AG09319 (cell line): ENCODE measurements around the gene CEP162.
"Not testable (repeated sequence)": the region's sequence is repeated elsewhere in the genome, so short reads cannot be mapped to it uniquely, and the experiment has no call there.

Experiments used
- DNase-seq: peaks from one replicate; pipeline ENCODE4 v3.0.0-alpha.2; 2010; ENCODE audit warnings: low read depth; ENCODE audit errors: extremely low read depth
- CTCF ChIP-seq: IDR thresholded peaks from 2 replicates; pipeline ENCODE4 v1.5.1; 2011; ENCODE audit warnings: low read depth, mild to moderate bottlenecking, inconsistent platforms, low read length, moderate library complexity

CEP162 gene

DNA sequence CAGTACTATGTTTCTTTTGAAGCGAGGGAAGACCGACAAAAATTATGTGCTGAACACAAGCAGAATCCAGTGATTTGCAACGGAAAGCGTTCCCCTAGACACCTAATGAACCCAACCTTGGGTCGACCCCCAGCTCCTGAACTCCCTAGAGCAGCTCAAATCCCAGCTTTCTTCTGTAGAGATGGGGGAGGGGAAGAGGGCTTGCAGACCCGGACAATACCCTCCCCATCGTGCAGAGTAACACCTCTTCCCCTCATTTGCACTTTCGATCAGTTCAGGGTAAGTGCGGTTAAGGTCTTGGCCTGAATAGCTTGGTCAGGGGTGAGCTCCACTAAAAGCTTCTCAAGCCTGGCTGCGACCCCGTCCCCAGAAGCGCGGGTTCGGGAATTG is 404 bp downstream of the CEP162 start:
- no peak for TF ChIP-seq CTCF

DNA sequence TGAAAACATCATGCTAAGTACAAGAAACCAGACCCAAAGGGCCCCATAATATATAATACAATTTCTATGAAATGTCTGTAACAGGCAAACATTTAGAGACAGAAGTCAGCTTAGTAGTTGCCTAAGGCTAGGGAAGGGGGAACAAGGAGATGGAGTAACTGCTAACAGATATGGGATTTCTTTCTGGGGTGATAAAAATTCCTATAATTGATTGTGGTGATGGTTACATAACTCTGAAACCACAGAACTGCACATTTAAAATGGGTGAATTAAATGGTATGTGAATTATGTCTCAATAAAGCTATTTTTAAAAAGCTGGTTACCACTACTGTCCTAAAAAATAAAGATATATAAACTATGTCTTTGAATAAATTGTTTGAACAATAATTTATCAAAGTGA is 3.2 kb downstream of the CEP162 start:
- no peak for DNase-seq

More for the DNA sequence above, 404 bp downstream of the CEP162 start:
- no peak for DNase-seq

GRCh38 chr6:84223608-84224007 is 3.8 kb downstream of the CEP162 start:
- not testable (repeated sequence) for DNase-seq

More for the DNA sequence above, 3.2 kb downstream of the CEP162 start:
- no peak for TF ChIP-seq CTCF

DNA sequence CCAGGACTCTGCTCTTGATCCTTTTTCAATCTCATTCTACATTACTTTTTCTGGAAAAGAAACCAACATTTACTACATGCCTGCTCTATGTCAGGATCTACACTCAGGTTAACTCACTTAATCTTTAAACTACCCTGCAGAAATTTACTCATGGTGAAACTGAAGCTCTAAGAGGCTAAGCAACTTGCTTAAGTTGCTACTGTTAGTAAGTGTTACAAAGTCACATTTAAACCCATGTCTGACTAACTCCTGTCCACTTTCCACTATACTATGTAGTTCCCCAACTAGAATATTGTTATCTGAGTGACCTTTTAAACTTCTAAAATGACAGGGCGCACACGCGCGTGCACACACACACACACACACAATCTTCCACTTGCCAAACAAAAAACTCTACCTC is 5.0 kb downstream of the CEP162 start:
- DNase-seq = no peak
- TF ChIP-seq CTCF = no peak

GRCh38 chr6:84220809-84221409 is 6.5 kb downstream of the CEP162 start:
- peak; percentile 40 for TF ChIP-seq CTCF
- no peak for DNase-seq

DNA sequence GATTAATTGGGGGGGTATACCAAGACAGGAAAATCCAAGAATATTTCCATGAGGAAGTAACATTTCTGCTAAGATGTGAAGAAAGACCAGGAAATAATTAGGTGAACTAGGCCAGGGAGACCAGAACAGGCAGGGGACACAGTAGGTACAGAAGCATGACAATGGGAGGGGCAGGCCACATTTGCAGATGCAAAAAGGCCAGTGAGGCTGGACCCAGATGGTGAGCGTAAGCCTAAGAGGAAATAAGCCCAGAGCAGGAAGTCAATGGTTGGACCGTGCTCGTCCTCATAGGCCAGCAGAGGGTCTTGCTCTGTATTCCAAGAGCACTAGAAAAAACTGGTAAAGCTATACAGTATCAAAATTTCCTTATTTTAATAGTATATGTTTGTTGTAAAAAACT is 9.4 kb downstream of the CEP162 start:
- TF ChIP-seq CTCF = no peak
- no peak for DNase-seq

- no peak for DNase-seq
- no peak for TF ChIP-seq CTCF
Observed at GRCh38 chr6:84213217-84213616, 14.2 kb downstream of the CEP162 start.

DNA sequence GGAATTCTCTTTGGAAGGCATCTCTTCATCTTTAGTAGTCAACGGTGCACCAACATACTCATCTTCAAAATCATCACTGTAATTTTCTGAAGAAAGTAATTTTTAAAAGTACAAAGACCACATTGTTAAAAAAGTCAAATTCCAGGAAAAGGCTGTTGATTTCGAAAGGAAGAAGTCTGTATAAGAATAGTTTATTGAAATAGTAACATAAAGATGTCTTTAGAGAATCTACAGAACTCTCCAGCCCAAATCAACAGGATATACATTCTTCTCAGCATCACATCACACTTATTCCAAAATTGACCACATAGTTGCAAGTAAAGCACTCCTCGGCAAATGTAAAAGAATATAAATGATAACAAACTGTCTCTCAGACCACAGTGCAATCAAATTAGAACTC is 23.4 kb downstream of the CEP162 start:
- TF ChIP-seq CTCF = no peak
- no peak for DNase-seq

- not testable (repeated sequence) for DNase-seq
Observed at GRCh38 chr6:84199987-84200386, 27.5 kb downstream of the CEP162 start.
